Measurements from ENCODE around the gene BRPF1.

Gene BRPF1

DNA sequence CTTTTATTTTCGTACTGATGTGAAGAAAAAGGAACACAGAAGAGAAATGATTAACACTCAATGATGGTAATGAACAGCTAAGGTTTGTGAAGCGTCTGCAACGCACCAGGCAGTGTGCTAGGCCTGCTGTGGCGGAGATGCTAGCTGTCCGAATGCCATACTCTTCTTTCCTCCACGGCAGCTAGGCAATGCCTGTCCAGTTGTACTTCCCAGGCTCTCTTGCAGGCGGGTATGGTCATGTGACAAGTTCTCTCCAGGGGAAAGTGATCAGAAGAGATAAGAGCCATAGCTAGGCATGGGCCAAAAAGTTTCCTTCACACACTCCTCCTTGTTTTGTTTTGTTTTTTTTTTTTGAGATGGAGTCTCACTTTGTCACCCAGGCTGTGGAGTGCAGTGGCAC lies 54.1 kb downstream of the BRPF1 start:
- no peaks in the 10 kb centered on the region for H3K27me3 ChIP-seq (ENCODE audit: control insufficient read depth, low read length)
- no peaks in the 10 kb centered on the region for H3K9me2 ChIP-seq (replicated peaks; ENCODE audit: control insufficient read depth, low read length)
- H3K27ac ChIP-seq (ENCODE audit: low read depth, low read length), result no peak overlapping the region
- H3K4me3 ChIP-seq (ENCODE audit: low read length), result no peak overlapping the region
- peaks cover 24% of the 10 kb centered on the region for H3K4me1 ChIP-seq (ENCODE audit: control insufficient read depth, low read length)
- no peaks in the 10 kb centered on the region for H3K9me3 ChIP-seq (ENCODE audit: control insufficient read depth, insufficient read depth, low read length)
- H3F3A ChIP-seq (ENCODE audit: control insufficient read depth, insufficient read depth), result peaks cover 23% of the 10 kb centered on the region
- H3K36me3 ChIP-seq (ENCODE audit: control insufficient read depth, low read length), result peaks cover 67% of the 10 kb centered on the region
- H3K4me2 ChIP-seq (ENCODE audit: low read length), result no peak overlapping the region
- no peaks in the 10 kb centered on the region for H4K20me1 ChIP-seq (ENCODE audit: control insufficient read depth, insufficient read depth, low read depth, low read length)
- no peak for TF ChIP-seq EZH2phosphoT487 (IDR thresholded peaks at IDR 0.05; ENCODE audit: borderline replicate concordance, low read length)
- H3K79me2 ChIP-seq (ENCODE audit: control insufficient read depth, low read length), result peaks cover 5% of the 10 kb centered on the region; the same call in 1 of the 2 replicates

DNA sequence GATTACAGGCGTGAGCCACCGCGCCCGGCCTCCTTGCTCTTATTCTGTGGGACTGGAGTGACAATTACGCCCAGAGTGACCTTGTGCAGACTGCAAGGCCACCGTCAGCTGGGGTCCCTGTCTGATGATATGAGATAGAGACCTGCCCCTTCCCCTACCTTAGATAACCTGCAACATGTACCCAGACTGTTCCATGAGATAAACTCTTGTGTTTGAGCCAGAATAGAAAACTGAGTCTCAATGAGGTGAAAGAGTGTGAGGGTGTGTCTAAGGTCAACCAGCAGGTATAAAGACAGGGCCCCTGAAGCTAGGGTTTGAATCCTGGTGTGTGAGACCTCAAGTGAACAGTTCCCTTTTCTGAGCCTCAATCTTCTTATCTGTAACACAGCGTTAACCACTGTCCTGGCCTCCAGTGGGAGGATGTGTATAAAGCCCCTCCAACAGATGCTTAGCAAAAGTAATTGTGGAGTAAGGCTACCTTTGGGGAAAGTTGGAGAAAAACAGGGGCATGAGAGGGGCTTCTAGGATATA lies 54.7 kb downstream of the BRPF1 start:
- Histone ChIP-seq H3K4me3 (ENCODE audit: low read length) (no peak overlapping the region), H3K9me3 (ENCODE audit: control insufficient read depth, insufficient read depth, low read length) (no peaks in the 10 kb centered on the region), H3K27ac (ENCODE audit: low read depth, low read length) (no peak overlapping the region), H4K20me1 (ENCODE audit: control insufficient read depth, insufficient read depth, low read depth, low read length) (no peaks in the 10 kb centered on the region), H3K4me1 (ENCODE audit: control insufficient read depth, low read length) (peaks cover 24% of the 10 kb centered on the region), H3K4me2 (ENCODE audit: low read length) (no peak overlapping the region), H3K27me3 (ENCODE audit: control insufficient read depth, low read length) (no peaks in the 10 kb centered on the region), H3K9me2 (replicated peaks; ENCODE audit: control insufficient read depth, low read length) (no peaks in the 10 kb centered on the region), H3K36me3 (ENCODE audit: control insufficient read depth, low read length) (peaks cover 68% of the 10 kb centered on the region), H3K79me2 (ENCODE audit: control insufficient read depth, low read length) (peaks cover 12% of the 10 kb centered on the region), H3F3A (ENCODE audit: control insufficient read depth, insufficient read depth) (peaks cover 18% of the 10 kb centered on the region)
- no peak for TF ChIP-seq EZH2phosphoT487 (IDR thresholded peaks at IDR 0.05; ENCODE audit: borderline replicate concordance, low read length)
- TF ChIP-seq, protein P1, sequence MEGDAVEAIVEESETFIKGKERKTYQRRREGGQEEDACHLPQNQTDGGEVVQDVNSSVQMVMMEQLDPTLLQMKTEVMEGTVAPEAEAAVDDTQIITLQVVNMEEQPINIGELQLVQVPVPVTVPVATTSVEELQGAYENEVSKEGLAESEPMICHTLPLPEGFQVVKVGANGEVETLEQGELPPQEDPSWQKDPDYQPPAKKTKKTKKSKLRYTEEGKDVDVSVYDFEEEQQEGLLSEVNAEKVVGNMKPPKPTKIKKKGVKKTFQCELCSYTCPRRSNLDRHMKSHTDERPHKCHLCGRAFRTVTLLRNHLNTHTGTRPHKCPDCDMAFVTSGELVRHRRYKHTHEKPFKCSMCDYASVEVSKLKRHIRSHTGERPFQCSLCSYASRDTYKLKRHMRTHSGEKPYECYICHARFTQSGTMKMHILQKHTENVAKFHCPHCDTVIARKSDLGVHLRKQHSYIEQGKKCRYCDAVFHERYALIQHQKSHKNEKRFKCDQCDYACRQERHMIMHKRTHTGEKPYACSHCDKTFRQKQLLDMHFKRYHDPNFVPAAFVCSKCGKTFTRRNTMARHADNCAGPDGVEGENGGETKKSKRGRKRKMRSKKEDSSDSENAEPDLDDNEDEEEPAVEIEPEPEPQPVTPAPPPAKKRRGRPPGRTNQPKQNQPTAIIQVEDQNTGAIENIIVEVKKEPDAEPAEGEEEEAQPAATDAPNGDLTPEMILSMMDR (IDR thresholded peaks at IDR 0.05; ENCODE audit: low read depth, low read length, poor library complexity, severe bottlenecking), result no peak

DNA sequence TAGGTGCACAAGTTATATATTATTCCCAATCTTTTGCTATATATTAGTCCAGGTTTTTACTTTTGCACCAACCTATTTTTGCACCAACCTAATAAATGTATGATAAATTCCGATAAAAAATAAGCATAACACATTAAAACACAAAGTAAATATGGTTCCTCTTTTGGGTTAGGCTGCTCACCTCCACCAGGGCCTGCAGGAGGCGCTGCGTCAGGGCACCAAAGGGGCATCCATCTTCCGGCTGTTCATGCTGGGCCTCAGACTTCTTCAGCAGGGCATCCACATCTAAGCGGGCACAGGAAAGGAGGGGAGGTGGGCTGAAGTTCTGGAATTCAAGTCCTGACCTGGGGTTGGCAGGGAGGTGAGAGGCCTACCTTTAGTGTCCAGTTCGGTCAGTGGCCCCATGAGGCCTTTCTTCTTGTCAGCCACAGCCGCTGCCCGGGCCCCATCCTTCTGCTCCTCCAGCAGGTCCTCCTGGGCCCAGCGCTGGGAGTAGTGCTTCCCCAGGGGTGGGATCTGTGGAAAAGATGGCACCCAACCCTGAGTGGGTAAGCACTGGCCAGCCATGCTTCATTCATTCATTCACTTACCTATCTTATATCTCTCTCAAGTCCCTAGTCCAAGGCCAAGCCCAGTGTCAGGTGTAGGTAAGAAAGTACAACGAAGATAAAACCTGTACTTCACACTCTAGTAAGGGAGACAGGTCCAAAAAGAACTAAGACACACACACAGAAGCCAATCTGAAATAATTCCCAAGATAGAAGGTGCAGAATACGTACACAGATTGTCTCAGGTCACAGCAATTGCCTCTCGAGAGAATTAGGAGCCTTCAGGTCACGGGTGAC lies 55.5 kb downstream of the BRPF1 start:
- Histone ChIP-seq H3K4me1 (ENCODE audit: control insufficient read depth, low read length) (peaks cover 23% of the 10 kb centered on the region), H3F3A (ENCODE audit: control insufficient read depth, insufficient read depth) (peaks cover 16% of the 10 kb centered on the region), H4K20me1 (ENCODE audit: control insufficient read depth, insufficient read depth, low read depth, low read length) (no peaks in the 10 kb centered on the region), H3K9me3 (ENCODE audit: control insufficient read depth, insufficient read depth, low read length) (no peaks in the 10 kb centered on the region), H3K4me3 (ENCODE audit: low read length) (no peak overlapping the region), H3K27me3 (ENCODE audit: control insufficient read depth, low read length) (no peaks in the 10 kb centered on the region), H3K9me2 (replicated peaks; ENCODE audit: control insufficient read depth, low read length) (no peaks in the 10 kb centered on the region), H3K79me2 (ENCODE audit: control insufficient read depth, low read length) (peaks cover 19% of the 10 kb centered on the region), H3K27ac (ENCODE audit: low read depth, low read length) (no peak overlapping the region), H3K36me3 (ENCODE audit: control insufficient read depth, low read length) (peaks cover 67% of the 10 kb centered on the region), H3K4me2 (ENCODE audit: low read length) (no peak overlapping the region)
- TF ChIP-seq EZH2phosphoT487 (IDR thresholded peaks at IDR 0.05; ENCODE audit: borderline replicate concordance, low read length), result no peak
- TF ChIP-seq, protein P1 (IDR thresholded peaks at IDR 0.05; ENCODE audit: low read depth, low read length, poor library complexity, severe bottlenecking), result peak; percentile 89

DNA sequence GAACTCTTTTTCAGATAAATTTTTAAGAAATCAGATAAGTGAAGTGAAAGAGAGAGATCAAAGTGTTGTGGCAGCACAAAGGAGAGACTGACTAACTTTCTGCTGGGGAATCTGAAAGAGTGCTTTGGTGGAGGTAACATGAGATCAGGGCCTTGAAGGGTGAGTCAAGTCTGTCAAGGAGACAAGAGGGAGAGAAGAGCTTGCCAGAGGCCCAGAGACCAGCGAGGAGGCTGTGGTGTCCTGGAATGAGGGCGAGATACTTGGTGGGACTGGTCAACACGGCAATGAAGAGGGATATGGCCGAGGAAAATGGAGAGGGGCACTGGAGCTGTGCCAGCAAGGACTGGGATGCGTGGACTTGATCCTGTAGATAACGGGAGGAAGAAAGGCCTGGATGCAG lies 56.2 kb downstream of the BRPF1 start:
- H3K27ac ChIP-seq (ENCODE audit: low read depth, low read length), result no peak overlapping the region
- no peaks in the 10 kb centered on the region for H3K9me3 ChIP-seq (ENCODE audit: control insufficient read depth, insufficient read depth, low read length)
- H3K4me3 ChIP-seq (ENCODE audit: low read length), result no peak overlapping the region
- no peaks in the 10 kb centered on the region for H4K20me1 ChIP-seq (ENCODE audit: control insufficient read depth, insufficient read depth, low read depth, low read length)
- no peaks in the 10 kb centered on the region for H3K9me2 ChIP-seq (replicated peaks; ENCODE audit: control insufficient read depth, low read length)
- H3F3A ChIP-seq (ENCODE audit: control insufficient read depth, insufficient read depth), result peaks cover 11% of the 10 kb centered on the region
- peaks cover 21% of the 10 kb centered on the region for H3K79me2 ChIP-seq (ENCODE audit: control insufficient read depth, low read length)
- TF ChIP-seq EZH2phosphoT487 (IDR thresholded peaks at IDR 0.05; ENCODE audit: borderline replicate concordance, low read length), result no peak
- TF ChIP-seq, protein P1 (IDR thresholded peaks at IDR 0.05; ENCODE audit: low read depth, low read length, poor library complexity, severe bottlenecking), result no peak
- H3K4me1 ChIP-seq (ENCODE audit: control insufficient read depth, low read length), result peaks cover 16% of the 10 kb centered on the region
- no peaks in the 10 kb centered on the region for H3K27me3 ChIP-seq (ENCODE audit: control insufficient read depth, low read length)
- peaks cover 61% of the 10 kb centered on the region for H3K36me3 ChIP-seq (ENCODE audit: control insufficient read depth, low read length)
- H3K4me2 ChIP-seq (ENCODE audit: low read length), result no peak overlapping the region
